DOHH2 (cell line): Measurements from ENCODE around the gene LMO3.

Source experiments
- H3F3A ChIP-seq: fragments of 200-600 bp; sonication (generic), shearing (Covaris generic); 2 replicates; pipeline ENCODE4 v1.6.0; 2016; ENCODE audit warnings: antibody characterized with exemption, mild to moderate bottlenecking; ENCODE audit not compliant: control insufficient read depth, insufficient read depth
- H3K27ac ChIP-seq: fragments of 200-600 bp; sonication (generic); 2 replicates; pipeline ENCODE4 v1.5.1; 2014; ENCODE audit warnings: low read depth, mild to moderate bottlenecking, low read length, moderate library complexity
- H3K27me3 ChIP-seq: fragments of 200-600 bp; sonication (generic); 2 replicates; pipeline ENCODE4 v1.6.1; 2014; ENCODE audit warnings: mild to moderate bottlenecking, low read length, mixed read lengths; ENCODE audit not compliant: control insufficient read depth
- H3K36me3 ChIP-seq: fragments of 200-600 bp; sonication (generic); 2 replicates; pipeline ENCODE4 v1.6.1; 2014; ENCODE audit warnings: mild to moderate bottlenecking, low read length, moderate library complexity, mixed read lengths; ENCODE audit not compliant: control insufficient read depth
- H3K4me1 ChIP-seq: fragments of 200-600 bp; sonication (generic); 2 replicates; pipeline ENCODE4 v1.6.1; 2014; ENCODE audit warnings: mild to moderate bottlenecking, low read length, mixed read lengths; ENCODE audit not compliant: control insufficient read depth
- H3K4me2 ChIP-seq: fragments of 200-600 bp; sonication (generic); 2 replicates; pipeline ENCODE4 v1.6.0; 2014; ENCODE audit warnings: mild to moderate bottlenecking, low read length, moderate library complexity
- H3K4me3 ChIP-seq: fragments of 200-600 bp; sonication (generic); 2 replicates; pipeline ENCODE4 v1.5.1; 2014; ENCODE audit warnings: mild to moderate bottlenecking, low read length, mixed read lengths
- H3K79me2 ChIP-seq: fragments of 200-600 bp; sonication (generic); 2 replicates; pipeline ENCODE4 v1.6.1; 2014; ENCODE audit warnings: mild to moderate bottlenecking, low read length, mixed read lengths; ENCODE audit not compliant: control insufficient read depth
- H3K9me2 ChIP-seq: fragments of 200-600 bp; sonication (generic); replicated peaks from 2 replicates; pipeline ENCODE4 v1.6.1; 2014; ENCODE audit warnings: mild to moderate bottlenecking, low read length, mixed read lengths; ENCODE audit not compliant: control insufficient read depth
- H3K9me3 ChIP-seq: fragments of 200-600 bp; sonication (generic); 2 replicates; pipeline ENCODE4 v1.6.1; 2014; ENCODE audit warnings: antibody characterized with exemption, low read length, mixed read lengths; ENCODE audit not compliant: control insufficient read depth, insufficient read depth
- H4K20me1 ChIP-seq: fragments of 200-600 bp; sonication (generic); 2 replicates; pipeline ENCODE4 v1.6.0; 2014; ENCODE audit warnings: low read depth, mild to moderate bottlenecking, antibody characterized with exemption, low read length, moderate library complexity; ENCODE audit not compliant: control insufficient read depth, insufficient read depth
- EZH2phosphoT487 ChIP-seq: fragments of 200-600 bp; sonication (generic); IDR thresholded peaks from 2 replicates; pipeline ENCODE4 v1.6.1; 2017; ENCODE audit warnings: borderline replicate concordance, mild to moderate bottlenecking, antibody characterized with exemption, low read length, moderate library complexity, mixed read lengths
- TF ChIP-seq, protein P1 (sequence below): fragments of 200-600 bp; sonication (generic); IDR thresholded peaks from one replicate; pipeline ENCODE4 v1.5.1; 2014; ENCODE audit warnings: antibody characterized with exemption, mild to moderate bottlenecking, low read depth, low read length; ENCODE audit not compliant: poor library complexity, severe bottlenecking

LMO3 gene

DNA sequence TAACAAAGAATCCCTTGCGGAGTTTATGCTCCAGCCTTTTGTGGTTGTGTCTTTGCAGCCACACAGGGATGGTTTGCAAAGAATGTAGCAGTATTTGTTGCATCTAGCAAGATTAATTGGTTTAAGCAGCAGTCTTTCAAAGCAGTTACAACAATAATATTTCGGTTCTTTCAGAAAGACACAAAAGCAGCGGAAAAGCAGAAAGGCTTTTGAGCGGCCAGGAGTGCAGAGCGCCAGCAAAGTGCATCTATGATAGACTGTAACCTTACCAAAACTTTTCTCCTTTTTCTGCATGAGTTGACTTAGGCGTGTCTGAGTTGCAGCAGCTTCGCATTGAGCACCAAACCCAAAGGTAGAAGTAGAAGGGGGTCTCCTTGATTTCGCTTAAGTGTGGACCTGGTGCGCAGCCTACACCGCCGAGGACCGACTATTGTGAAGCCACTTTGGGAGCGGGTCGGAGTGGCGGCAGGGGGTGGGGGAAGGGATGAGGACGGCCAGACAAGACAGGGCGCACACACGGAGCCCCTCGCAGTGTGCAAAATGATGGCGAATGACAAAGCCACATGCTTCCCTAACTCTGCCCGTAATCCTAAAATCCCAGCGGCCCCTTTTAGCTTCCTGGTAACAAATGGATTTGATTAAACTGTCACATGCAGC lies 1.2 kb downstream of the LMO3 start:
- Histone ChIP-seq H3K36me3 (no peaks in the 10 kb centered on the region), H3K9me3 (no peaks in the 10 kb centered on the region), H3K9me2 (no peaks in the 10 kb centered on the region), H3K79me2 (no peaks in the 10 kb centered on the region), H3K27me3 (peaks cover 18% of the 10 kb centered on the region), H3K27ac (no peak overlapping the region), H3K4me1 (peaks cover 8% of the 10 kb centered on the region), H3F3A (no peaks in the 10 kb centered on the region), H3K4me2 (no peak overlapping the region), H4K20me1 (no peaks in the 10 kb centered on the region), H3K4me3 (no peak overlapping the region)
- TF ChIP-seq, protein P1, sequence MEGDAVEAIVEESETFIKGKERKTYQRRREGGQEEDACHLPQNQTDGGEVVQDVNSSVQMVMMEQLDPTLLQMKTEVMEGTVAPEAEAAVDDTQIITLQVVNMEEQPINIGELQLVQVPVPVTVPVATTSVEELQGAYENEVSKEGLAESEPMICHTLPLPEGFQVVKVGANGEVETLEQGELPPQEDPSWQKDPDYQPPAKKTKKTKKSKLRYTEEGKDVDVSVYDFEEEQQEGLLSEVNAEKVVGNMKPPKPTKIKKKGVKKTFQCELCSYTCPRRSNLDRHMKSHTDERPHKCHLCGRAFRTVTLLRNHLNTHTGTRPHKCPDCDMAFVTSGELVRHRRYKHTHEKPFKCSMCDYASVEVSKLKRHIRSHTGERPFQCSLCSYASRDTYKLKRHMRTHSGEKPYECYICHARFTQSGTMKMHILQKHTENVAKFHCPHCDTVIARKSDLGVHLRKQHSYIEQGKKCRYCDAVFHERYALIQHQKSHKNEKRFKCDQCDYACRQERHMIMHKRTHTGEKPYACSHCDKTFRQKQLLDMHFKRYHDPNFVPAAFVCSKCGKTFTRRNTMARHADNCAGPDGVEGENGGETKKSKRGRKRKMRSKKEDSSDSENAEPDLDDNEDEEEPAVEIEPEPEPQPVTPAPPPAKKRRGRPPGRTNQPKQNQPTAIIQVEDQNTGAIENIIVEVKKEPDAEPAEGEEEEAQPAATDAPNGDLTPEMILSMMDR = no peak
- TF ChIP-seq EZH2phosphoT487 = no peak

DNA sequence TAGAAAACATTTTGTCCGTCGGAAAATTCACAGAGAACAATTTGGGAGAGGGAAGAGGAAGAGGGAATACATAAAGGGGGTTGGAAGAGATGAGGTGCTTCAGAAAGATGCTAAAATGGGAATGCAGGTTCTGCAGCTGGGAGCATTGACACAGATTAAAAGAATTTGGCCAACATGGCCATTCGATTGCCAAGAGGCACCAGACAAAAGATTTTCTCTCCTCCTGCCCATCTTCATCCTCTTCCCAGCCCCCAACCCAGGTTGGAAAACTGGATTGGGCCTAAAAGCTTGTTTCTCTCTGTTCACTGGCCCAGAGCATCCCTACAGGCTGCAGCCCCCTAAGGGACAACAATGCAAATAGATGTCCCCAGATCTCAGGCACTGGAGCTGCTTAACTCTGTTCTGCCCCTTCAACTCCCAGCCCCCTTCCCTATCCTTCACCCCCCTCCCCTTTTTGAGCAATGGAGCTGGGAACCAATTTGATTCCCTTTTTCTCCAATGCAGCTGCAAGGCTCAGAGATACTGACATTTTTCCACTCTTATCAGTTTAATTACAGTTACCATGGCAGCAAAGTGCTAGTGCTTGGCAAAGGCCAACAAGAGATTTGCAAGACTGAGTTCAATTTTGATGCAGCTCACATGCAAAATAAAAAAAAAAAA lies 1.9 kb downstream of the LMO3 start:
- TF ChIP-seq, protein P1 = no peak
- no peak for TF ChIP-seq EZH2phosphoT487

DNA sequence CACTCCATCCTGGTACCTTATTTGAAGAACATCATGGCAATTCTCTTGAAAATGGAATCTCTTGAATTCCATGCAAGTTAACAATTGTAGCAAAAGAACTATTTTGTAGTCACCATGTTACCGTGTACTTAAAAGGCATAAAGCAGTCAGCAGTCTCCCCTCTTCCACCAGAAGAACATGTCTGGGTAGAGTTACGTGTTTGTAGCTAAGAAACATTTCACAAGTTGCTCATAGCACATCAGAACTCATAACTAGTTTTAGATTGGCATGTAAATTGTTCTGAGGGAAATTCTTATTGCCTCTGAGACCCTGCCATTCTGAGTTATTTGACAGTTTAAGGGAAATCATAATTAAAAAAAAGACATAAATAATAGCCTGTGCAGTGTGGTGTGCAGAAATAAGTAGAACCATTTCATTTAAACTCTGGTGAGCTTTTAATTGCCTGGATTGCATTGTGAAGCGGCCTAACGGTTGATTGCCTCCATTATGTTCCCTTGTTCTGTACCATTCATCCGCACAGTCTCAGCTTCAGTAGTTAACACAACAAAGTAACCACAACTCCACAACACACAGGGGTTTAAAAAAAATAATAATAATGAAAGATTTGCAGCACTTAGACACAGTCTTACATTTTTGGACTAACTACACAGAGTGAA lies 2.6 kb downstream of the LMO3 start:
- Histone ChIP-seq H3K4me2 (no peak overlapping the region), H3K4me1 (no peaks in the 10 kb centered on the region), H3F3A (no peaks in the 10 kb centered on the region), H3K36me3 (no peaks in the 10 kb centered on the region), H3K9me3 (no peaks in the 10 kb centered on the region), H4K20me1 (no peaks in the 10 kb centered on the region), H3K4me3 (no peak overlapping the region), H3K79me2 (no peaks in the 10 kb centered on the region), H3K9me2 (no peaks in the 10 kb centered on the region), H3K27ac (no peak overlapping the region), H3K27me3 (peaks cover 8% of the 10 kb centered on the region)
- TF ChIP-seq, protein P1 = no peak
- no peak for TF ChIP-seq EZH2phosphoT487

More for the DNA sequence above, 1.9 kb downstream of the LMO3 start:
- Histone ChIP-seq H3F3A (no peaks in the 10 kb centered on the region), H3K27me3 (peaks cover 15% of the 10 kb centered on the region), H3K79me2 (no peaks in the 10 kb centered on the region), H3K4me2 (no peak overlapping the region), H3K36me3 (no peaks in the 10 kb centered on the region), H3K4me3 (no peak overlapping the region), H4K20me1 (no peaks in the 10 kb centered on the region), H3K4me1 (peaks cover 1% of the 10 kb centered on the region), H3K27ac (no peak overlapping the region), H3K9me2 (no peaks in the 10 kb centered on the region), H3K9me3 (no peaks in the 10 kb centered on the region)
